Stimulated activated CD8-positive, alpha-beta memory T cell treated with anti-CD3 and anti-CD28 coated beads, Interleukin-7, amount 100 ng/mL, for 4 hours (primary cell): Measurements from ENCODE around the gene VANGL1.

Experiments
- DNase-seq, 2 donors: peaks; one replicate each; pipeline ENCODE4 v3.0.0-alpha.2; 2020; ENCODE audit warnings: low read depth in 2 of 2

Gene VANGL1

GRCh38 chr1:115744646-115745275 lies 103.0 kb downstream of the VANGL1 start:
- no peak for DNase-seq

GRCh38 chr1:115746021-115746690 lies 104.4 kb downstream of the VANGL1 start:
- no peak for DNase-seq
